WTC11 (cell line): Measurements from ENCODE around the gene NEDD8. TPM values are rescaled to one million over a fixed set of nuclear protein-coding genes. Genes with fewer than 3 reads are reported as not detected.
A peak's percentile ranks its signal among the peaks of the same experiment; 100 is the strongest.

Experiments used
- FOXP1 ChIP-seq: sonication (generic); formaldehyde crosslinking; IDR thresholded peaks from 2 replicates; pipeline ENCODE4 v1.8.0; 2022; ENCODE audit warnings: missing genetic modification reagents, mild to moderate bottlenecking, moderate library complexity, borderline replicate concordance
- FOXP4 ChIP-seq: sonication (generic); formaldehyde crosslinking; IDR thresholded peaks from 2 replicates; pipeline ENCODE4 v1.8.0; 2022; ENCODE audit warnings: mild to moderate bottlenecking, missing genetic modification reagents
- HMGXB4 ChIP-seq: sonication (generic); formaldehyde crosslinking; IDR thresholded peaks from 2 replicates; pipeline ENCODE4 v1.8.1; 2023; ENCODE audit warnings: mild to moderate bottlenecking, moderate library complexity, missing genetic modification reagents
- JAZF1 ChIP-seq: fragments of 250-450 bp; sonication (Bioruptor Pico); IDR thresholded peaks from 2 replicates; pipeline ENCODE4 v1.9.0; 2021; ENCODE audit warnings: moderate library complexity, mild to moderate bottlenecking, inconsistent platforms
- NR3C1 ChIP-seq: sonication (generic); formaldehyde crosslinking; conservative IDR thresholded peaks from 2 replicates; pipeline ENCODE4 v1.8.1; 2023; ENCODE audit warnings: low read depth, mild to moderate bottlenecking, missing genetic modification reagents
- OVOL2 ChIP-seq: fragments of 250-450 bp; sonication (Bioruptor Pico); IDR thresholded peaks from 2 replicates; pipeline ENCODE4 v1.9.0; 2021; ENCODE audit warnings: mild to moderate bottlenecking, borderline replicate concordance
- USF1 ChIP-seq: sonication (generic); formaldehyde crosslinking; IDR thresholded peaks from 2 replicates; pipeline ENCODE4 v1.8.0; 2022; ENCODE audit warnings: mild to moderate bottlenecking, missing genetic modification reagents
- ZMAT4 ChIP-seq: fragments of 250-450 bp; sonication (Bioruptor Pico); IDR thresholded peaks from 2 replicates; pipeline ENCODE4 v1.9.0; 2021; ENCODE audit warnings: mild to moderate bottlenecking
- ZNF425 ChIP-seq: fragments of 250-450 bp; sonication (Bioruptor Pico); conservative IDR thresholded peaks from 2 replicates; pipeline ENCODE4 v1.9.0; 2021; ENCODE audit warnings: mild to moderate bottlenecking
- total RNA-seq: library from RNA; stranded (reverse); gene quantifications from 3 replicates; pipeline ENCODE4 v1.2.3, GENCODE V29; 2021
- TF ChIP-seq, protein P1 (sequence below): sonication (generic); formaldehyde crosslinking; IDR thresholded peaks from 2 replicates; pipeline ENCODE4 v1.8.0; 2023; ENCODE audit warnings: mild to moderate bottlenecking, missing genetic modification reagents
- TF ChIP-seq, protein P2 (sequence below): fragments of 250-450 bp; sonication (Bioruptor Pico); IDR thresholded peaks from 2 replicates; pipeline ENCODE4 v1.9.0; 2021; ENCODE audit warnings: mild to moderate bottlenecking, borderline replicate concordance
- TF ChIP-seq, protein P3 (sequence below): sonication (generic); formaldehyde crosslinking; IDR thresholded peaks from 2 replicates; pipeline ENCODE4 v1.8.1; 2022; ENCODE audit warnings: mild to moderate bottlenecking, missing genetic modification reagents, moderate library complexity, borderline replicate concordance

Gene NEDD8
- total RNA-seq, 1 experiment from 2014 or later = 233 TPM

- peak; percentile 37; the same call in 1 of the 2 replicates for TF ChIP-seq FOXP4 (CRISPR knock-in tag)
- TF ChIP-seq USF1 (CRISPR knock-in tag) = no peak
- no peak for TF ChIP-seq NR3C1
- no peak for TF ChIP-seq ZNF425 (CRISPR knock-in tag)
- no peak for TF ChIP-seq ZMAT4 (CRISPR knock-in tag)
- no peak for TF ChIP-seq OVOL2
- TF ChIP-seq, protein P1, sequence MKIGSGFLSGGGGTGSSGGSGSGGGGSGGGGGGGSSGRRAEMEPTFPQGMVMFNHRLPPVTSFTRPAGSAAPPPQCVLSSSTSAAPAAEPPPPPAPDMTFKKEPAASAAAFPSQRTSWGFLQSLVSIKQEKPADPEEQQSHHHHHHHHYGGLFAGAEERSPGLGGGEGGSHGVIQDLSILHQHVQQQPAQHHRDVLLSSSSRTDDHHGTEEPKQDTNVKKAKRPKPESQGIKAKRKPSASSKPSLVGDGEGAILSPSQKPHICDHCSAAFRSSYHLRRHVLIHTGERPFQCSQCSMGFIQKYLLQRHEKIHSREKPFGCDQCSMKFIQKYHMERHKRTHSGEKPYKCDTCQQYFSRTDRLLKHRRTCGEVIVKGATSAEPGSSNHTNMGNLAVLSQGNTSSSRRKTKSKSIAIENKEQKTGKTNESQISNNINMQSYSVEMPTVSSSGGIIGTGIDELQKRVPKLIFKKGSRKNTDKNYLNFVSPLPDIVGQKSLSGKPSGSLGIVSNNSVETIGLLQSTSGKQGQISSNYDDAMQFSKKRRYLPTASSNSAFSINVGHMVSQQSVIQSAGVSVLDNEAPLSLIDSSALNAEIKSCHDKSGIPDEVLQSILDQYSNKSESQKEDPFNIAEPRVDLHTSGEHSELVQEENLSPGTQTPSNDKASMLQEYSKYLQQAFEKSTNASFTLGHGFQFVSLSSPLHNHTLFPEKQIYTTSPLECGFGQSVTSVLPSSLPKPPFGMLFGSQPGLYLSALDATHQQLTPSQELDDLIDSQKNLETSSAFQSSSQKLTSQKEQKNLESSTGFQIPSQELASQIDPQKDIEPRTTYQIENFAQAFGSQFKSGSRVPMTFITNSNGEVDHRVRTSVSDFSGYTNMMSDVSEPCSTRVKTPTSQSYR (CRISPR knock-in tag) = 0 out of 2 replicates have a peak, but pooled peaks have one; percentile 18
- TF ChIP-seq, protein P2, sequence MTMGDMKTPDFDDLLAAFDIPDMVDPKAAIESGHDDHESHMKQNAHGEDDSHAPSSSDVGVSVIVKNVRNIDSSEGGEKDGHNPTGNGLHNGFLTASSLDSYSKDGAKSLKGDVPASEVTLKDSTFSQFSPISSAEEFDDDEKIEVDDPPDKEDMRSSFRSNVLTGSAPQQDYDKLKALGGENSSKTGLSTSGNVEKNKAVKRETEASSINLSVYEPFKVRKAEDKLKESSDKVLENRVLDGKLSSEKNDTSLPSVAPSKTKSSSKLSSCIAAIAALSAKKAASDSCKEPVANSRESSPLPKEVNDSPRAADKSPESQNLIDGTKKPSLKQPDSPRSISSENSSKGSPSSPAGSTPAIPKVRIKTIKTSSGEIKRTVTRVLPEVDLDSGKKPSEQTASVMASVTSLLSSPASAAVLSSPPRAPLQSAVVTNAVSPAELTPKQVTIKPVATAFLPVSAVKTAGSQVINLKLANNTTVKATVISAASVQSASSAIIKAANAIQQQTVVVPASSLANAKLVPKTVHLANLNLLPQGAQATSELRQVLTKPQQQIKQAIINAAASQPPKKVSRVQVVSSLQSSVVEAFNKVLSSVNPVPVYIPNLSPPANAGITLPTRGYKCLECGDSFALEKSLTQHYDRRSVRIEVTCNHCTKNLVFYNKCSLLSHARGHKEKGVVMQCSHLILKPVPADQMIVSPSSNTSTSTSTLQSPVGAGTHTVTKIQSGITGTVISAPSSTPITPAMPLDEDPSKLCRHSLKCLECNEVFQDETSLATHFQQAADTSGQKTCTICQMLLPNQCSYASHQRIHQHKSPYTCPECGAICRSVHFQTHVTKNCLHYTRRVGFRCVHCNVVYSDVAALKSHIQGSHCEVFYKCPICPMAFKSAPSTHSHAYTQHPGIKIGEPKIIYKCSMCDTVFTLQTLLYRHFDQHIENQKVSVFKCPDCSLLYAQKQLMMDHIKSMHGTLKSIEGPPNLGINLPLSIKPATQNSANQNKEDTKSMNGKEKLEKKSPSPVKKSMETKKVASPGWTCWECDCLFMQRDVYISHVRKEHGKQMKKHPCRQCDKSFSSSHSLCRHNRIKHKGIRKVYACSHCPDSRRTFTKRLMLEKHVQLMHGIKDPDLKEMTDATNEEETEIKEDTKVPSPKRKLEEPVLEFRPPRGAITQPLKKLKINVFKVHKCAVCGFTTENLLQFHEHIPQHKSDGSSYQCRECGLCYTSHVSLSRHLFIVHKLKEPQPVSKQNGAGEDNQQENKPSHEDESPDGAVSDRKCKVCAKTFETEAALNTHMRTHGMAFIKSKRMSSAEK (CRISPR knock-in tag) = no peak
- peak; percentile 52; the same call in 1 of the 2 replicates for TF ChIP-seq FOXP1
- TF ChIP-seq HMGXB4 (CRISPR knock-in tag) = no peak
- TF ChIP-seq, protein P3, sequence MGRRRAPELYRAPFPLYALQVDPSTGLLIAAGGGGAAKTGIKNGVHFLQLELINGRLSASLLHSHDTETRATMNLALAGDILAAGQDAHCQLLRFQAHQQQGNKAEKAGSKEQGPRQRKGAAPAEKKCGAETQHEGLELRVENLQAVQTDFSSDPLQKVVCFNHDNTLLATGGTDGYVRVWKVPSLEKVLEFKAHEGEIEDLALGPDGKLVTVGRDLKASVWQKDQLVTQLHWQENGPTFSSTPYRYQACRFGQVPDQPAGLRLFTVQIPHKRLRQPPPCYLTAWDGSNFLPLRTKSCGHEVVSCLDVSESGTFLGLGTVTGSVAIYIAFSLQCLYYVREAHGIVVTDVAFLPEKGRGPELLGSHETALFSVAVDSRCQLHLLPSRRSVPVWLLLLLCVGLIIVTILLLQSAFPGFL (CRISPR knock-in tag) = no peak
- no peak for TF ChIP-seq JAZF1 (CRISPR knock-in tag)
Observed at GRCh38 chr14:24232645-24233537, 724 bp upstream of the NEDD8 start, which contains the start of gene GMPR2 (continued).
